NCI-H128 (cell line): ENCODE measurements around the gene KLHL25.

ENCODE experiments used
- DNase-seq: peaks from one replicate; lab custom pipeline; 2025; ENCODE audit not compliant: unreplicated experiment; lab: John Stamatoyannopoulos, UW

The KLHL25 gene

DNA sequence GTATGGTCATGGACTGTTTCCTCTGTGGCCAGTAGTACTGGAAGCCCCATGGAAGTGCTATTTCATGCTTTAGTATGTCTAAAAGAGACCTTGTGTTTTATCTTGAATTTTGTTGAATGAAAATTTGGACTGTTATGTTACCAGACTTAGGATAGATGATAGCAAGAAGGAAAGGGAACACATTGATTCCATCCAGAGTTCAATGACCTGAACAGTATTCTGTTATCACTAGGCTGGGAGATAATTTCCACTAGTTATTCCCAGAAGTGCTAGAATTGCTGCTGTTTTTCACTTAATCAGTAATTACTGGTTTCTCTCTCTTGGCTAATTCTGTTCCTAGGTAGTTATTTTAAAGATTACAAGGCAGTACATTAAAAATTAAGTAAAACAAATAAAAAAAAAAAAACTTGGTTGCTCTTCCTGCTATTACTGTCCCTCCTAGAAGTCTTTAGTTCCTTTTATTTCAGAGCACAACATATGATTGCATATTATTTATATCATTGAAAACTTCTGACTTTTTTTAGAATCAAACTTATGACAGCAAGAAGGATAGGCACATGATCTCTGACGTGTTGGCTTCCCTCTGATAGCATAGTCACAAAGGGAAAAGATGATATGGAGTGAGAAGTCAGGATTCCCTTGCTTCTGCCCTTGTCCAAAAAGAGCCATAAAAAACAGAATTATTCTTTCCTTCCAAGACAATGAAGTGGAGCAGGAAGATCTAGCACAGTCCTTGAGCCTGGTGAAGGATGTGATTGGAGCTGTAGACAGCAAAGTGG, 72.2 kb downstream of the KLHL25 start:
- DNase-seq = no peak

GRCh38 chr15:85718981-85719380, 75.7 kb downstream of the KLHL25 start:
- no peak for DNase-seq

DNA sequence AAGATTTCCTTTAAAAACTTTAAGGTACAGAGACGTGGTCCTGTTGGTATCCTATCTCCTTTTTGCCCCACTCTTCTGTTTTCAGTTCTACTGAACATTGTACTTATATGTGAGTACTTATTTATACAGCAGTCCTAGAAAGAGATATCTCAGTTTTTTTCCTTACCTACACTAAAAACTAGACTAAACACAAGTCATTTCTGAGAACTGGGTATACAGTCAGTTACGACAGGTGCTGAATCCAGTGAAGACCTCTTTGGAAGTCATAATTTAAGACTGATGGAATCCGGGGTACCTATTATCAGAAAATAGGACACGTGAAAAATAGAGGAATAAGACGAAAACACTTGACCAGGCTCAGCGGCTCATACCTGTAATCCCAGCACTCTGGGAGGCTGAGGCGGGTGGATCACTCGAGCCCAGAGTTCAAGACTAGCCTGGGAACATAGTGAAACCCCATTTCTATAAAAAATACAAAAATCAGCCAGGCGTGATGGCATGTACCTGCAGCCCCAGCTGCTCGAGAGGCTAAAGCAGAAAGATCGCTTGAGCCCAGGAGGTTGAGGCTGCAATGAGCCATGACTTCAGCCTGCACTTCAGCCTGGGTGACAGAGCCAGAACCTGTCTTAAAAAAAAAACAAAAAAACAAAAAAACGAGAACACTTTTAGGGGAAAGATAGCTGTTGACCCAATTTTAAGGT, 76.3 kb downstream of the KLHL25 start:
- no peak for DNase-seq

GRCh38 chr15:85717212-85717611, 77.5 kb downstream of the KLHL25 start:
- DNase-seq = no peak

GRCh38 chr15:85716261-85716660, 78.5 kb downstream of the KLHL25 start:
- no peak for DNase-seq

GRCh38 chr15:85711580-85712192, 83.0 kb downstream of the KLHL25 start:
- DNase-seq = no peak

DNA sequence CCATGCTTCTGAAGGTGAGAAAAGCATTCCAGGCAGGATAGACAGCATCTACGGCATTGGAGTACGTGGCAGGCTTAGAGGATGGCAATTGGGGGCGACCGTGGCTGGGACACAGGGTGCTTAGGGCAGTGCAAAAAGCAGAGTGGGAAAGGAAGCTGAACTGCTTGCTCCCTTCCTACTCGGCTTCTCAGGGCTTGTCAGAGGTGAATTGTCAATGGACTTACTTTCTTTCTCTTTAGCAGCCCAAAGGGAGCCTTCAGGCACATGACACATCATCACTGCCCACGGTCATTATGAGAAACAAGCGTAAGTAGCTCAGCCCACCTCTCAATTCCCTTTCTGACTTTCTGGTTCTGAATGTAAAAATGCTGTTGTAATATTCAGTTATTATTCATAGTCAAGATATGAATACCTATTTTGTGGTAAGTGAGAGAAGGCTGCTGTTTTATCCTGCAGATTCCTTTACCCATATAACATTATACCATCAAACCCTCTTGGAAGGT, 84.3 kb downstream of the KLHL25 start:
- DNase-seq = no peak
